ENCODE measurements around the gene MVB12B. TPM values are rescaled to one million over a fixed set of nuclear protein-coding genes. Genes with fewer than 3 reads are reported as not detected.

The MVB12B gene
- total RNA-seq, 1 experiment from 2014 or later = 9.4 TPM

GRCh38 chr9:126500600-126501382 lies 174.2 kb downstream of the MVB12B start:
- ATAC-seq = peak; percentile 77
- DNase-seq (ENCODE audit: low read depth, low spot score) = peak; percentile 50
- intact Hi-C loops (cut with micrococcal nuclease; ENCODE audit: unreplicated experiment) (loop anchor here (2.0 to 5.0 kb wide), 2 partner anchors 56 to 282 kb away; no protein-coding TSS in a partner anchor), in situ Hi-C loops (cut with HindIII; ENCODE audit: low pct_unique_long_range_greater_than_20kb, low sequenced_read_pairs) (no loop called here)
- no peaks in the 10 kb centered on the region for H3K27me3 ChIP-seq (ENCODE audit: control insufficient read depth, insufficient read depth, low read length)
- ChIA-PET CTCF (interaction anchor here (0.9 to 1.1 kb wide), 2 partner anchors 55 to 62 kb away, joined by 4 read pairs; no protein-coding TSS in a partner anchor), POLR2A (no interaction called here)
- H3K36me3 ChIP-seq (ENCODE audit: control insufficient read depth, insufficient read depth, low read length) = no peaks in the 10 kb centered on the region
- H3K27ac ChIP-seq (ENCODE audit: low read length) = no peak overlapping the region
- H3K9me3 ChIP-seq (ENCODE audit: control insufficient read depth, insufficient read depth, low read depth, low read length) = no peaks in the 10 kb centered on the region
- no TSS peak for BruUV-seq (replicated peaks)
- TF ChIP-seq TCF7L2 (IDR thresholded peaks at IDR 0.05; ENCODE audit: low read depth, low read length) (no peak), CTCF (IDR thresholded peaks at IDR 0.05) (peak; percentile 90), SIN3A (IDR thresholded peaks at IDR 0.05; ENCODE audit: borderline replicate concordance, insufficient read depth, low read depth, low read length) (no peak), REST (IDR thresholded peaks at IDR 0.05; ENCODE audit: insufficient read depth in 1 of 2, low read depth in 2 of 2, low read length in 1 of 2) (no peak), POLR2AphosphoS5 (IDR thresholded peaks at IDR 0.05; ENCODE audit: low read depth, low read length) (no peak)
- H3K4me1 ChIP-seq (ENCODE audit: control insufficient read depth, insufficient read depth, low read length) = no peaks in the 10 kb centered on the region
- no peak overlapping the region for H3K4me3 ChIP-seq (ENCODE audit: low read depth in 2 of 2, low read length in 2 of 2)

GRCh38 chr9:126501383-126502331 lies 175.0 kb downstream of the MVB12B start:
- H3K9me3 ChIP-seq (ENCODE audit: control insufficient read depth, insufficient read depth, low read depth, low read length) = no peaks in the 10 kb centered on the region
- TF ChIP-seq CTCF (IDR thresholded peaks at IDR 0.05) (no peak), TCF7L2 (IDR thresholded peaks at IDR 0.05; ENCODE audit: low read depth, low read length) (no peak)
- no peaks in the 10 kb centered on the region for H3K4me1 ChIP-seq (ENCODE audit: control insufficient read depth, insufficient read depth, low read length)
- POLR2A ChIA-PET = no interaction called here
- no peak overlapping the region for H3K4me3 ChIP-seq (ENCODE audit: low read depth in 2 of 2, low read length in 2 of 2)
- intact Hi-C loops (cut with micrococcal nuclease; ENCODE audit: unreplicated experiment) (loop anchor here (2.0 to 5.0 kb wide), 2 partner anchors 55 to 281 kb away; no protein-coding TSS in a partner anchor), in situ Hi-C loops (cut with HindIII; ENCODE audit: low pct_unique_long_range_greater_than_20kb, low sequenced_read_pairs) (no loop called here)
- CTCF ChIA-PET = interaction anchor here (0.6 kb wide), 1 partner anchor 56 kb away, joined by 4 read pairs; no protein-coding TSS in a partner anchor
- no peaks in the 10 kb centered on the region for H3K27me3 ChIP-seq (ENCODE audit: control insufficient read depth, insufficient read depth, low read length)
- H3K36me3 ChIP-seq (ENCODE audit: control insufficient read depth, insufficient read depth, low read length) = no peaks in the 10 kb centered on the region
- no peak overlapping the region for H3K27ac ChIP-seq (ENCODE audit: low read length)
- DNase-seq (ENCODE audit: low read depth, low spot score) (no peak), ATAC-seq (no peak)
- BruUV-seq (replicated peaks) = no TSS peak
